HG03064 (cell line): ENCODE results near the gene GPC1.
A peak's percentile ranks its signal among the peaks of the same experiment; 100 is the strongest.

Experiments used
- ATAC-seq: cut with Tn5 transposase; IDR thresholded peaks from one replicate; pipeline ENCODE4 v1.9.1; 2021; ENCODE audit warnings: low read depth; ENCODE audit not compliant: unreplicated experiment

The GPC1 gene

GRCh38 chr2:240508832-240509545 is 73.5 kb downstream of the GPC1 start:
- ATAC-seq: no peak

- ATAC-seq: no peak
Measured at GRCh38 chr2:240509667-240510512, 74.4 kb downstream of the GPC1 start.

GRCh38 chr2:240510513-240511210 is 75.2 kb downstream of the GPC1 start:
- ATAC-seq: no peak

GRCh38 chr2:240511351-240512108 is 76.1 kb downstream of the GPC1 start:
- ATAC-seq: no peak

GRCh38 chr2:240512109-240512485 is 76.6 kb downstream of the GPC1 start:
- ATAC-seq: no peak

GRCh38 chr2:240512666-240513535 is 77.4 kb downstream of the GPC1 start:
- ATAC-seq: no peak

GRCh38 chr2:240513549-240514287 is 78.3 kb downstream of the GPC1 start:
- peak; percentile 85 for ATAC-seq

GRCh38 chr2:240514631-240515030 is 79.2 kb downstream of the GPC1 start:
- no peak for ATAC-seq

GRCh38 chr2:240517342-240517741 is 81.9 kb downstream of the GPC1 start:
- ATAC-seq: no peak
